AG04450 (cell line): ENCODE results near the gene RASA3. TPM values are rescaled to one million over a fixed set of nuclear protein-coding genes. Genes with fewer than 3 reads are reported as not detected.
A peak's percentile ranks its signal among the peaks of the same experiment; 100 is the strongest.

Experiments used
- CTCF ChIA-PET: fragments of 300-600, 350-600 bp; formaldehyde crosslinking; extraction: SDS; loops from one replicate; lab custom pipeline; 2022; ENCODE audit warnings: antibody characterized with exemption, inconsistent platforms; lab: Charles Lee
- POLR2A ChIA-PET: fragments of 350-600 bp; formaldehyde crosslinking; extraction: SDS; loops from one replicate; lab custom pipeline; 2021; ENCODE audit warnings: antibody characterized with exemption, inconsistent platforms; lab: Yijun Ruan, JAX
- DNase-seq: peaks from one replicate; pipeline ENCODE4 v3.0.0-alpha.2; 2011; ENCODE audit warnings: low read depth, low spot score
- H3K27ac ChIP-seq: one replicate; pipeline ENCODE4 v1.5.1; 2012; ENCODE audit warnings: low read depth, low read length, control low read depth
- H3K27me3 ChIP-seq: one replicate; pipeline ENCODE4 v1.6.0; 2012; ENCODE audit warnings: low read length; ENCODE audit not compliant: control insufficient read depth, insufficient read depth
- H3K4me3 ChIP-seq: 2 replicates; pipeline ENCODE4 v1.5.1; 2011; ENCODE audit warnings: mild to moderate bottlenecking, low read depth, low read length, control low read depth
- H3K9me3 ChIP-seq: 2 replicates; pipeline ENCODE4 v1.5.1; 2012; ENCODE audit warnings: low read length; ENCODE audit not compliant: control insufficient read depth, insufficient read depth
- polyA plus RNA-seq: library from polyadenylated mRNA; depleted of rRNA; stranded (reverse); fragments of >200 nt; gene quantifications from 2 replicates; pipeline ENCODE4 v1.2.3, GENCODE V29; 2011
- TF ChIP-seq, protein P1 (sequence below): IDR thresholded peaks from 2 replicates; pipeline ENCODE4 v1.5.1; 2011; ENCODE audit warnings: low read depth, low read length, control low read depth, inconsistent platforms

Gene RASA3
- polyA plus RNA-seq, 1 experiment, result 25.2 TPM

DNA sequence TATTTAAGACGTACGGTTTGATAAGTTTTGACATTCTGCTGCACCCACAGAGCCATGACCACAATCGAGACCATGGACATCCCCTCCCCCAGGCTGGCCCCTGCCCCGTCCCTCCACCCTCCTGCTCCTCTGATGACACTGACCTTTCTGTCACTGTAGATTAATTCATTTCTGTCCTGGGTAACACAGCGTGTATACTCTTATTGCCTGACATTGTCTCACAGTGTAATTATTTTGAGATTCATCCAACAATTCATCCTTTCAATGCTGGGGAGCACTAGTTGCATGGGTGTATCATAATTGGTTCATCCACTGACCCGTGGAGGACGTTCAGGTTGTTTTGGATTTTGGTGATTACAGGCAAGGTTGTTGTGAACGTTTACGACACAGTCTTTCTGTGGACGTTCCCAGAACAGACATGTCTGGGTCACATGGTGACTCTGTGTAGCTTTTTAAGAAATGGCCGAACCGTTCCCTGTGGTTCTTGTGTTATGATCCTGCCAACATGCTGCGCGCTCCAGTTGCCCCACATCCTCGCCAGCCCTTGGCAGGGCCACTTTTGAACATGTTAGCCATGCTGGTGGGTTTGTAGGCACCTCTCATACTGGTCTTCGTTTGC is 200.5 kb downstream of the RASA3 start:
- H3K27ac ChIP-seq, result no peak overlapping the region
- ChIA-PET POLR2A (no interaction called here), CTCF (interaction anchor here (1.8 kb wide), 1 partner anchor 15 kb away, joined by 4 read pairs; no protein-coding TSS in a partner anchor)
- no peak overlapping the region for H3K4me3 ChIP-seq
- TF ChIP-seq, protein P1, sequence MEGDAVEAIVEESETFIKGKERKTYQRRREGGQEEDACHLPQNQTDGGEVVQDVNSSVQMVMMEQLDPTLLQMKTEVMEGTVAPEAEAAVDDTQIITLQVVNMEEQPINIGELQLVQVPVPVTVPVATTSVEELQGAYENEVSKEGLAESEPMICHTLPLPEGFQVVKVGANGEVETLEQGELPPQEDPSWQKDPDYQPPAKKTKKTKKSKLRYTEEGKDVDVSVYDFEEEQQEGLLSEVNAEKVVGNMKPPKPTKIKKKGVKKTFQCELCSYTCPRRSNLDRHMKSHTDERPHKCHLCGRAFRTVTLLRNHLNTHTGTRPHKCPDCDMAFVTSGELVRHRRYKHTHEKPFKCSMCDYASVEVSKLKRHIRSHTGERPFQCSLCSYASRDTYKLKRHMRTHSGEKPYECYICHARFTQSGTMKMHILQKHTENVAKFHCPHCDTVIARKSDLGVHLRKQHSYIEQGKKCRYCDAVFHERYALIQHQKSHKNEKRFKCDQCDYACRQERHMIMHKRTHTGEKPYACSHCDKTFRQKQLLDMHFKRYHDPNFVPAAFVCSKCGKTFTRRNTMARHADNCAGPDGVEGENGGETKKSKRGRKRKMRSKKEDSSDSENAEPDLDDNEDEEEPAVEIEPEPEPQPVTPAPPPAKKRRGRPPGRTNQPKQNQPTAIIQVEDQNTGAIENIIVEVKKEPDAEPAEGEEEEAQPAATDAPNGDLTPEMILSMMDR, result no peak
- H3K27me3 ChIP-seq, result no peaks in the 10 kb centered on the region
- peaks cover 16% of the 10 kb centered on the region for H3K9me3 ChIP-seq
- DNase-seq, result no peak

DNA sequence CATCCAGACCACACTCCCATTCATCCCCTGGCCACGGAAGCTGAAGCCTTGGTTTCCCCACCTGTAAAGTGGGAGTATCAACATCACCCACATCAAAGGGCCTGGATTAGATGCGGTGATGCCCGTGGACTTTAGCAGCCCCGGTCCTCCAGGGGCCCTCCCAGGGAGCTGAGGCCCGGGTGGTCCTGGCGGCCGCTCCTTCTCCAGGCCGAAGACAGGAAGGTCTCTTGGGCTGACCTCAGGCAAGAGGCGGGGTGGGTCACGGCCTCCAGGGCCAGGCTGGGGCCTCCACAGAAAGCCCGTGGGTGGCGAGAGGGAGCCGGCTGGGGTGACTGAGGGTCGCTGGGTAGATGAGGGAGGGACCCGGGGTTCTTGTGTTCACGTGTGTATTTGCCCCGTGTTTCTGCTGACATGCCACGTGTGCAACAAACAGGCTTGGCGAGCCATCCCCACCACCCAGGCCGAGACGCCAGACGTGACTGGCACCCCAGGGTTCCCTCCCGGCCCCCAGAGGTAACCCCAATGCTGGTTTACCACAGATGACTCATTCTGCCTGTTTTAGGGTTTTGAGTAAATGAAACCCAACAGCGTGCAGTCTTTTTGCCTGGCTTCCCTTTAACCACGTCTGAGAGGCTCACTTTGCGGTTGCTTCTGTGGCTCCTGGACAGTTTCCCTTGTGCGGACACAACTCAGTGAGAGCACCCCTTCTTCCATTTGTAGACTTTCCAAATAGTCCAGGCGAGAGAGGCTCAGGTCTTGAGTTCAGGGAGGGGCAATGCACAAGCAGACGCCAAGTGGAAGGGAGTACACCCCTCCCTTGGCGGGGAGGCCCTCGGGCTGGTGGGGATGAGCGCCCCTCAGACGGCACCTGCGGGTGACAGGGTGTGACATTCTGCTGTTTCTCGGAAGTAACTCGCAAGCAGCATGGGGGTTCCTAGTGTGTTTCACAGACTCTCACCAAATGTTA is 201.5 kb downstream of the RASA3 start:
- DNase-seq, result no peak
- no peaks in the 10 kb centered on the region for H3K27me3 ChIP-seq
- no peak overlapping the region for H3K4me3 ChIP-seq
- CTCF ChIA-PET, result no interaction called here
- H3K27ac ChIP-seq, result no peak overlapping the region
- H3K9me3 ChIP-seq, result peaks cover 26% of the 10 kb centered on the region
- POLR2A ChIA-PET, result no interaction called here
- TF ChIP-seq, protein P1, result no peak

DNA sequence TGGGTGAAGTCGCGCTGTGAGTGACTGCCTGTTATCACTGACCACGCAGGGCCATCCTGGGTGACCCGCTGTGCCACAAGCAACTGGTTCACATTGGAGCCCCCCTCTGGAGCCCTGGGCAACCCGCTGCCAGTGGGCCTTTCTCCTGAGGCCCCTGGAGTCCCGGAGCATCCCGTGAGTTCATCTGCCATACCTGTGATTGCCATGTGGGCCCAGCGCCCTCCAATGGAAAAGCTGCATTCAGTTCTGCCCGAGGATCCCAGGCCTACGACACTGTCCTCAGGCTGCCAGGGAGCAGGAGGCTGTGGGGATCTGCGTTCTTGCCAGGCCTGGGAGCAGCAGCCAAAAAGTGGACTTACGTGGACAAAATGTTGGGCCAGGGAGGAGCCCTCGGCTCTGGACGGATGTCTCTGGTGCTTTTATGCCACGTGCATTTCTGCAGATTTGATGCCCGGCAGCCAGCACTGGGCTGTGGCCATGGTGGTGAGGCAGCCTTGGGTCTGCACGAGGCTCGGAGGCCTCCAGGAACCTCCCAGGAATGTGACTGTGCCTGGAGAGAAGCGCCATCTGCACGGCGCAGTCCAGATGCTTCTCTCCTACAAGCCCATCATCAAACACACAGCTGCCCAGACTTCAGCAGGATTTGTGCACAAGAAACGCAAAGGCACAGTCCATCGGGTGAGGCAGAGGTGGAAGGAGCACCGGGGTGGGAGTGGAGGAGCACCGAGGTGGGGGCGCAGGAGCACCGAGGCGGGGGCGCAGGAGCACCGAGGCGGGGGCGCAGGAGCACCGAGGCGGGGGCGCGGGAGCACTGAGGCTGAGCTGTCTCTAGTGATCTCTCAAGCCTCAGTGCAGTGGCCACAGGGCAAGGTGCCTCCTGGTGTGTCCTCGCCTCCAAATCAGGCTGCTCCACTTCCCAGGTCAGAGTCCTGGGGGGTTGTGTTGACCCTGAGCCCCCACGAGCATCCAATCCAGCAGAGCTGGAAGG is 202.5 kb downstream of the RASA3 start:
- peak overlapping the region; percentile 97 for H3K27ac ChIP-seq
- DNase-seq, result no peak
- no peak overlapping the region for H3K4me3 ChIP-seq
- TF ChIP-seq, protein P1, result no peak
- POLR2A ChIA-PET, result interaction anchor here (2.7 kb wide), 1 partner anchor 22 kb away, joined by 9 read pairs; no protein-coding TSS in a partner anchor
- no peaks in the 10 kb centered on the region for H3K27me3 ChIP-seq
- peaks cover 27% of the 10 kb centered on the region for H3K9me3 ChIP-seq
- CTCF ChIA-PET, result no interaction called here

DNA sequence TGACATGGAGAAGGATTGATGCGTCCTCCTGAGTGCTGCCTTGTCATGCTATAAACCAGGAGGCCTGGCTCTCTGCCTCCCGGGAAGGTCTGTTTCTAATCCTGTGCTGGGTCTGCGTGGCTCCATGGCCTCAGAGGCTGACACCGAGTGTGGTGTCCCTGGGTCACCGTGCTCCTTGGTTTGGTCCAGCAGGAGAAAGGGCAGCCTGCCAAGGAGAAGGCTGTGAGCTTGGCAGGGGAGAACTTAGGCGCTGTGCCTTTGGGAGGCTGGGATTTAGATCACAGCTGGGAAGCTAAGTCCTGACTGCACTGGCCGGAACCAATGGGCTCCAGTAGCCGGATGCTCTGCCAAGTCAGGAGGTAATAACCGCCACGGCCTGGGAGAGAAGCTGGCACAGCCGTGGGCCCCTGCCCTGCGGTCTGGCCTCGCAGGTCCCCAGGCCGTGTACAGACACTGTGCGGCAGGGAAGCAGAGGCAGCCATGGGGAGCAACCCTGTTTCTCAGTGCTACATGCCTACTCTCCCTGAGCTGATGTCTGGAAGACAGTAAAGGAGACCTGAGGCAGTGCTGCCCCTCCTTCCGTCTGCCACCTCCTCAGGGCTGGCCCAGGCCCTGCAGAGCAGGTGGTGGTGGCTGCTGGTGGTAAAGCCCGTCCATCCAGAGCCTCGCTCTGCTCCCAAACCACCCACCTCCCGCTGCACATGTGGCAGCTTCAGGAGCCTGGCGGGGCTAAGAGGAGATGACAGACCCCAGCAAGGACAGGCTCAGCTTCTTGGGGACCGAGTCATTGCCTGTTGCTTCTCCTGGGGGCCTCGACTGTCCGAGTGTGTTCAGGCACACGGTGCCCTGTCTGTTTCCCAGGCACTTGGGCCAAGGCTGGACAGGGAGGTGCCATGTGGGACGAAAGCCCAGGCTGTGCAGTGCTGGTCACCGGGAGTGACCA is 203.5 kb downstream of the RASA3 start:
- Histone ChIP-seq H3K27me3 (no peaks in the 10 kb centered on the region), H3K4me3 (no peak overlapping the region), H3K9me3 (peaks cover 22% of the 10 kb centered on the region), H3K27ac (peak overlapping the region; percentile 97)
- ChIA-PET CTCF (no interaction called here), POLR2A (interaction anchor here (1.0 to 2.7 kb wide), 5 partner anchors 10 to 108 kb away, joined by 4 to 9 read pairs (median 6); no protein-coding TSS in a partner anchor)
- TF ChIP-seq, protein P1, result no peak
- peak; percentile 46 for DNase-seq
